DOHH2 (cell line): ENCODE measurements around the gene TRIM62.

Source experiments
- CTCF ChIP-seq: fragments of 200-600 bp; sonication (generic); IDR thresholded peaks from one replicate; pipeline ENCODE4 v1.5.1; 2014; ENCODE audit warnings: antibody characterized with exemption, mild to moderate bottlenecking, low read depth, low read length; ENCODE audit not compliant: poor library complexity, severe bottlenecking
- EZH2phosphoT487 ChIP-seq: fragments of 200-600 bp; sonication (generic); IDR thresholded peaks from 2 replicates; pipeline ENCODE4 v1.6.1; 2017; ENCODE audit warnings: borderline replicate concordance, mild to moderate bottlenecking, antibody characterized with exemption, low read length, moderate library complexity, mixed read lengths

DNA sequence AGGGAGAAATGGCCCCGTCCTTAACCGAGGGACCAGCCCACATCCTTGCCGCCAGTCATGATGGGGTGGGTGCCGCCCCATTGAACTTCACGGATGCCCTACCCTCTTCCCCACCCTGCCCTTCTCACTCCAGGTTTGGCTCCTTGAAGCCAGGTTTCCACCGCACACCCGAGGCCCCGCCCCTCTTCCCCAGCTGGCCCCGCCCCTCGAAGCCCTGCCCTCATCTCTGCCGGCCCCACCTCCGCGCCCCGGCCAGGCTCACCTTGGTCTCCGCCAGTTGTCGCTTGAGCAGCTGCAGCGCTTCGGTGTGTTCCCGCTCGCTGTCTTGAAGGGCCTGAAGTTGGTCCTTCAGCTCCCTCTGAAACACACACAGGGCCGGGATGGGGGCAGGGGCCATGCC lies 16.6 kb downstream of the TRIM62 start:
- no peak for TF ChIP-seq CTCF
- no peak for TF ChIP-seq EZH2phosphoT487
